ENCODE measurements around the gene LGALS1. TPM values are rescaled to one million over a fixed set of nuclear protein-coding genes. Genes with fewer than 3 reads are reported as not detected.

LGALS1 gene
- total RNA-seq, 1 experiment from 2014 or later: 2,325 TPM

GRCh38 chr22:37710675-37711074 lies 35.2 kb downstream of the LGALS1 start:
- Histone ChIP-seq H3K9me2 (replicated peaks; ENCODE audit: low read length) (no peaks in the 10 kb centered on the region), H3K4me3 (ENCODE audit: low read length) (no peak overlapping the region), H3K9me3 (ENCODE audit: low read length) (no peaks in the 10 kb centered on the region), H3K4me2 (ENCODE audit: low read length) (no peak overlapping the region), H3K9ac (ENCODE audit: low read length) (no peak overlapping the region), H3K36me3 (ENCODE audit: low read depth, low read length) (no peaks in the 10 kb centered on the region), H3K4me1 (ENCODE audit: insufficient read depth, low read length) (peaks cover 8% of the 10 kb centered on the region; the same call in 1 of the 2 replicates), H3K27me3 (ENCODE audit: low read length) (no peaks in the 10 kb centered on the region), H3F3A (ENCODE audit: low read length, unreplicated experiment) (no peaks in the 10 kb centered on the region), H2AFZ (ENCODE audit: low read length) (no peak overlapping the region), H4K20me1 (ENCODE audit: low read length) (no peaks in the 10 kb centered on the region), H3K79me2 (ENCODE audit: low read length) (no peaks in the 10 kb centered on the region), H3K27ac (ENCODE audit: low read length) (no peak overlapping the region)
- POLR2A ChIA-PET (ENCODE audit: unreplicated experiment): no interaction called here
- CTCF ChIA-PET: no interaction called here
- BruUV-seq (replicated peaks): no TSS peak
- DNase-seq (peak; percentile 35), ATAC-seq (peak; percentile 67)
- TF ChIP-seq CTCF (conservative IDR thresholded peaks at IDR 0.05; ENCODE audit: low read depth, low read length): no peak
- no peak for TF ChIP-seq EZH2phosphoT487 (IDR thresholded peaks at IDR 0.05; ENCODE audit: borderline replicate concordance, low read length)
- no peak for TF ChIP-seq EZH2 (IDR thresholded peaks at IDR 0.05; ENCODE audit: low read length, unreplicated experiment)
- intact Hi-C loops (cut with micrococcal nuclease): no loop called here

GRCh38 chr22:37711490-37711889 lies 36.1 kb downstream of the LGALS1 start:
- no peak for TF ChIP-seq EZH2phosphoT487 (IDR thresholded peaks at IDR 0.05; ENCODE audit: borderline replicate concordance, low read length)
- no peak for TF ChIP-seq EZH2 (IDR thresholded peaks at IDR 0.05; ENCODE audit: low read length, unreplicated experiment)
- no peak for TF ChIP-seq CTCF (conservative IDR thresholded peaks at IDR 0.05; ENCODE audit: low read depth, low read length)
- Histone ChIP-seq H3K9ac (ENCODE audit: low read length) (no peak overlapping the region), H3K4me1 (ENCODE audit: insufficient read depth, low read length) (peaks cover 8% of the 10 kb centered on the region; the same call in 1 of the 2 replicates), H3K27me3 (ENCODE audit: low read length) (no peaks in the 10 kb centered on the region), H3K79me2 (ENCODE audit: low read length) (no peaks in the 10 kb centered on the region), H3F3A (ENCODE audit: low read length, unreplicated experiment) (no peaks in the 10 kb centered on the region), H3K27ac (ENCODE audit: low read length) (no peak overlapping the region), H3K36me3 (ENCODE audit: low read depth, low read length) (no peaks in the 10 kb centered on the region), H3K9me2 (replicated peaks; ENCODE audit: low read length) (no peaks in the 10 kb centered on the region), H4K20me1 (ENCODE audit: low read length) (no peaks in the 10 kb centered on the region), H2AFZ (ENCODE audit: low read length) (no peak overlapping the region), H3K4me2 (ENCODE audit: low read length) (no peak overlapping the region), H3K4me3 (ENCODE audit: low read length) (no peak overlapping the region), H3K9me3 (ENCODE audit: low read length) (no peaks in the 10 kb centered on the region)
- ChIA-PET POLR2A (ENCODE audit: unreplicated experiment) (no interaction called here), CTCF (no interaction called here)
- ATAC-seq: no peak
- no peak for DNase-seq
- BruUV-seq (replicated peaks): no TSS peak
- intact Hi-C loops (cut with micrococcal nuclease): no loop called here

GRCh38 chr22:37713761-37714160 lies 38.3 kb downstream of the LGALS1 start:
- Histone ChIP-seq H3K27me3 (ENCODE audit: low read length) (no peaks in the 10 kb centered on the region), H3K4me1 (ENCODE audit: insufficient read depth, low read length) (peaks cover 8% of the 10 kb centered on the region; the same call in 1 of the 2 replicates), H3K36me3 (ENCODE audit: low read depth, low read length) (no peaks in the 10 kb centered on the region), H3K79me2 (ENCODE audit: low read length) (no peaks in the 10 kb centered on the region), H2AFZ (ENCODE audit: low read length) (no peak overlapping the region), H3K4me3 (ENCODE audit: low read length) (no peak overlapping the region), H4K20me1 (ENCODE audit: low read length) (no peaks in the 10 kb centered on the region), H3K9me2 (replicated peaks; ENCODE audit: low read length) (no peaks in the 10 kb centered on the region), H3K4me2 (ENCODE audit: low read length) (no peak overlapping the region), H3K9ac (ENCODE audit: low read length) (no peak overlapping the region), H3K27ac (ENCODE audit: low read length) (no peak overlapping the region), H3F3A (ENCODE audit: low read length, unreplicated experiment) (no peaks in the 10 kb centered on the region), H3K9me3 (ENCODE audit: low read length) (no peaks in the 10 kb centered on the region)
- DNase-seq (no peak), ATAC-seq (no peak)
- TF ChIP-seq CTCF (conservative IDR thresholded peaks at IDR 0.05; ENCODE audit: low read depth, low read length): no peak
- no peak for TF ChIP-seq EZH2 (IDR thresholded peaks at IDR 0.05; ENCODE audit: low read length, unreplicated experiment)
- no peak for TF ChIP-seq EZH2phosphoT487 (IDR thresholded peaks at IDR 0.05; ENCODE audit: borderline replicate concordance, low read length)
- BruUV-seq (replicated peaks): no TSS peak
- intact Hi-C loops (cut with micrococcal nuclease): no loop called here
- CTCF ChIA-PET: no interaction called here
- POLR2A ChIA-PET (ENCODE audit: unreplicated experiment): interaction anchor here (0.6 kb wide), 1 partner anchor 105 kb away, joined by 3 read pairs; no protein-coding TSS in a partner anchor
